ENCODE measurements around the gene STXBP4. TPM values are rescaled to one million over a fixed set of nuclear protein-coding genes. Genes with fewer than 3 reads are reported as not detected.

STXBP4 gene
- total RNA-seq, 4 donors from 2014 or later, result 2.8 to 10.3 (median 5.6) TPM

- DNase-seq (ENCODE audit: low spot score in 2 of 2), result no peak
- TF ChIP-seq POLR2A (IDR thresholded peaks at IDR 0.05) (no peak), CTCF (IDR thresholded peaks at IDR 0.05) (no peak)
- intact Hi-C loops (cut with DNase I; ENCODE audit: low total_unique reads), result no loop called here
- H3K4me3 ChIP-seq (ENCODE audit: low read depth, poor library complexity, severe bottlenecking), result no peak overlapping the region
These were observed 85.9 kb downstream of the STXBP4 start for GRCh38 chr17:55054429-55054828.

- intact Hi-C loops (cut with DNase I; ENCODE audit: low total_unique reads), result no loop called here
- no peak for DNase-seq (ENCODE audit: low spot score in 2 of 2)
- WGBS, 2 donors, result 56 to 61% methylated on average over 4 of the region's 4 CpGs
These were observed 88.0 kb downstream of the STXBP4 start for GRCh38 chr17:55056526-55056925.

GRCh38 chr17:55057184-55057583, 88.6 kb downstream of the STXBP4 start:
- DNase-seq (ENCODE audit: low spot score in 2 of 2), result no peak
- TF ChIP-seq POLR2A (IDR thresholded peaks at IDR 0.05) (no peak), CTCF (IDR thresholded peaks at IDR 0.05) (no peak)
- WGBS, 2 donors, result 52 to 60% methylated on average over 3 of the region's 3 CpGs
- H3K4me3 ChIP-seq (ENCODE audit: low read depth, poor library complexity, severe bottlenecking), result no peak overlapping the region
- intact Hi-C loops (cut with DNase I; ENCODE audit: low total_unique reads), result no loop called here

More at GRCh38 chr17:55056526-55056925, 88.0 kb downstream of the STXBP4 start:
- no peak overlapping the region for H3K4me3 ChIP-seq (ENCODE audit: low read depth, poor library complexity, severe bottlenecking)
- TF ChIP-seq CTCF (IDR thresholded peaks at IDR 0.05), result no peak
- TF ChIP-seq POLR2A (IDR thresholded peaks at IDR 0.05), result no peak

GRCh38 chr17:55059724-55060123, 91.2 kb downstream of the STXBP4 start:
- DNase-seq (ENCODE audit: low spot score in 2 of 2), result no peak
- no peak overlapping the region for H3K4me3 ChIP-seq (ENCODE audit: low read depth, poor library complexity, severe bottlenecking)
- intact Hi-C loops (cut with DNase I; ENCODE audit: low total_unique reads), result no loop called here
- TF ChIP-seq CTCF (IDR thresholded peaks at IDR 0.05) (no peak), POLR2A (IDR thresholded peaks at IDR 0.05) (no peak)

- no peak for DNase-seq (ENCODE audit: low spot score in 2 of 2)
- WGBS, 2 donors, result 48 to 65% methylated on average over 1 of the region's 1 CpG
- H3K4me3 ChIP-seq (ENCODE audit: low read depth, poor library complexity, severe bottlenecking), result no peak overlapping the region
- TF ChIP-seq POLR2A (IDR thresholded peaks at IDR 0.05) (no peak), CTCF (IDR thresholded peaks at IDR 0.05) (no peak)
- intact Hi-C loops (cut with DNase I; ENCODE audit: low total_unique reads), result no loop called here
These were observed 94.4 kb downstream of the STXBP4 start for GRCh38 chr17:55062921-55063320.

All from lower leg skin (tissue), 4 donors.